HepG2 (cell line): ENCODE measurements around the gene ASCL2. TPM values are rescaled to one million over a fixed set of nuclear protein-coding genes. Genes with fewer than 3 reads are reported as not detected.

Source experiments
- BCL3 ChIP-seq: sonication (generic); formaldehyde crosslinking; IDR thresholded peaks from 2 replicates; pipeline ENCODE4 v1.5.1; 2020; ENCODE audit warnings: mild to moderate bottlenecking, missing genetic modification reagents, moderate library complexity
- DNMT3B ChIP-seq: conservative IDR thresholded peaks from 2 replicates; pipeline ENCODE4 v1.6.1; 2016; ENCODE audit warnings: missing biosample characterization, control low read depth
- EZH2 ChIP-seq: conservative IDR thresholded peaks from 2 replicates; pipeline ENCODE4 v1.6.1; 2012; ENCODE audit warnings: mild to moderate bottlenecking, low read depth, low read length, moderate library complexity
- HNF1A ChIP-seq, 2 experiments: sonication (generic) in 1 of 2; formaldehyde crosslinking in 1 of 2; IDR thresholded peaks; 2 replicates each; pipeline versions ENCODE4 v1.4.0 to v1.6.1; 2016 to 2020; ENCODE audit warnings: borderline replicate concordance in 1 of 2, low read depth in 1 of 2, mild to moderate bottlenecking in 1 of 2, missing genetic modification reagents in 1 of 2
- HNRNPK ChIP-seq: fragments of 200-400 bp; formaldehyde crosslinking; IDR thresholded peaks from 2 replicates; pipeline ENCODE4 v1.6.1; 2018; ENCODE audit warnings: low read length, low read depth, moderate library complexity, mild to moderate bottlenecking; ENCODE audit not compliant: poor library complexity, severe bottlenecking
- IKZF5 ChIP-seq: IDR thresholded peaks from 2 replicates; pipeline ENCODE4 v1.6.1; 2018; ENCODE audit warnings: missing genetic modification reagents, mild to moderate bottlenecking, missing compliant biosample characterization
- PRDM4 ChIP-seq: sonication (generic); formaldehyde crosslinking; IDR thresholded peaks from 2 replicates; pipeline ENCODE4 v1.9.0; 2021; ENCODE audit warnings: missing genetic modification reagents, borderline replicate concordance
- PRPF4 ChIP-seq: fragments of 200-400 bp; formaldehyde crosslinking; IDR thresholded peaks from 2 replicates; pipeline ENCODE4 v1.6.1; 2016; ENCODE audit warnings: low read length, low read depth; ENCODE audit not compliant: poor library complexity, severe bottlenecking
- REL ChIP-seq: sonication (generic); formaldehyde crosslinking; conservative IDR thresholded peaks from 2 replicates; pipeline ENCODE4 v1.8.0; 2022; ENCODE audit warnings: mild to moderate bottlenecking, missing genetic modification reagents, moderate library complexity
- SMAD1 ChIP-seq: sonication (generic); formaldehyde crosslinking; IDR thresholded peaks from 2 replicates; pipeline ENCODE4 v1.4.0; 2020; ENCODE audit warnings: missing genetic modification reagents, low read depth, mild to moderate bottlenecking, borderline replicate concordance
- TFE3 ChIP-seq: IDR thresholded peaks from 2 replicates; pipeline ENCODE4 v1.6.1; 2016
- ZNF326 ChIP-seq: sonication (generic); formaldehyde crosslinking; IDR thresholded peaks from 2 replicates; pipeline ENCODE4 v1.4.0; 2020; ENCODE audit warnings: missing genetic modification reagents, borderline replicate concordance
- ZNF333 ChIP-seq: sonication (generic); formaldehyde crosslinking; IDR thresholded peaks from 2 replicates; pipeline ENCODE4 v1.4.0; 2020; ENCODE audit warnings: mild to moderate bottlenecking, missing genetic modification reagents, borderline replicate concordance
- ZNF501 ChIP-seq: sonication (generic); formaldehyde crosslinking; IDR thresholded peaks from 2 replicates; pipeline ENCODE4 v1.5.1; 2020; ENCODE audit warnings: mild to moderate bottlenecking, moderate library complexity, missing genetic modification reagents
- ZNF605 ChIP-seq: sonication (generic); formaldehyde crosslinking; IDR thresholded peaks from 2 replicates; pipeline ENCODE4 v1.8.0; 2022; ENCODE audit warnings: mild to moderate bottlenecking, missing genetic modification reagents
- ZNF747 ChIP-seq: sonication (generic); formaldehyde crosslinking; IDR thresholded peaks from 2 replicates; pipeline ENCODE4 v1.8.1; 2023; ENCODE audit warnings: missing genetic modification reagents, mild to moderate bottlenecking, borderline replicate concordance
- polyA plus RNA-seq, 8 experiments: library from polyadenylated mRNA; depleted of rRNA in 3 of 8; stranded (reverse) in 7 of 8; unstranded in 1 of 8; fragments of >200 nt; fragmentation: Illumina TruSeq in 4 of 8; extraction: Trizol in 4 of 8; gene quantifications; 2 replicates each; pipeline versions ENCODE4 v1.2.1 to v1.2.3, GENCODE V29; 2011 to 2016; ENCODE audit warnings: low read depth in 4 of 8, missing spikeins in 1 of 8, mixed read lengths in 1 of 8; ENCODE audit not compliant: insufficient read depth in 1 of 8
- total RNA-seq, 5 experiments: library from RNA; depleted of rRNA; stranded (reverse); fragments of >200 nt; fragmentation: Illumina TruSeq; extraction: Trizol; gene quantifications; 2 replicates each; pipeline ENCODE4 v1.2.3, GENCODE V29; 2016; ENCODE audit warnings: low read depth in 1 of 5

ASCL2 gene
- total and polyA plus RNA-seq, 2 of the 13 experiments (the other 11 are each of a cell fraction or from before 2014, with no cell fraction given): 0.07 TPM; not detected in 1

- TF ChIP-seq ZNF501 (CRISPR knock-in tag): no peak
- TF ChIP-seq ZNF333 (CRISPR knock-in tag): no peak
- TF ChIP-seq ZNF326 (CRISPR knock-in tag): no peak
- no peak for TF ChIP-seq PRDM4 (CRISPR knock-in tag)
- no peak for TF ChIP-seq SMAD1 (CRISPR knock-in tag)
- TF ChIP-seq ZNF605 (CRISPR knock-in tag): no peak; the same call in 1 of the 2 replicates
- TF ChIP-seq REL (CRISPR knock-in tag): no peak
- no peak for TF ChIP-seq EZH2
- peak; percentile 54; the same call in 1 of the 2 replicates for TF ChIP-seq TFE3 (CRISPR knock-in tag)
- TF ChIP-seq BCL3 (CRISPR knock-in tag): no peak
- TF ChIP-seq IKZF5: peak; percentile 65
- TF ChIP-seq HNF1A (IDR thresholded peaks at IDR 0.05; ENCODE audit: low read depth): no peak
- peak; percentile 66 for TF ChIP-seq HNF1A (CRISPR knock-in tag; IDR thresholded peaks at IDR 0.05; ENCODE audit: borderline replicate concordance)
- TF ChIP-seq PRPF4: no peak
- TF ChIP-seq ZNF747 (CRISPR knock-in tag): no peak
- TF ChIP-seq DNMT3B (CRISPR knock-in tag): no peak
- no peak for TF ChIP-seq HNRNPK
Measured at GRCh38 chr11:2268729-2269600, 1.4 kb downstream of the ASCL2 start (continued).
